GM19467 (cell line): ENCODE data around the gene CUTA.

Experiments used
- ATAC-seq: cut with Tn5 transposase; IDR thresholded peaks from one replicate; pipeline ENCODE4 v1.9.1; 2021; ENCODE audit warnings: mild to moderate bottlenecking, moderate library complexity; ENCODE audit not compliant: unreplicated experiment

The CUTA gene

GRCh38 chr6:33439956-33440648 is 22.2 kb upstream of the CUTA start:
- ATAC-seq, result no peak

DNA sequence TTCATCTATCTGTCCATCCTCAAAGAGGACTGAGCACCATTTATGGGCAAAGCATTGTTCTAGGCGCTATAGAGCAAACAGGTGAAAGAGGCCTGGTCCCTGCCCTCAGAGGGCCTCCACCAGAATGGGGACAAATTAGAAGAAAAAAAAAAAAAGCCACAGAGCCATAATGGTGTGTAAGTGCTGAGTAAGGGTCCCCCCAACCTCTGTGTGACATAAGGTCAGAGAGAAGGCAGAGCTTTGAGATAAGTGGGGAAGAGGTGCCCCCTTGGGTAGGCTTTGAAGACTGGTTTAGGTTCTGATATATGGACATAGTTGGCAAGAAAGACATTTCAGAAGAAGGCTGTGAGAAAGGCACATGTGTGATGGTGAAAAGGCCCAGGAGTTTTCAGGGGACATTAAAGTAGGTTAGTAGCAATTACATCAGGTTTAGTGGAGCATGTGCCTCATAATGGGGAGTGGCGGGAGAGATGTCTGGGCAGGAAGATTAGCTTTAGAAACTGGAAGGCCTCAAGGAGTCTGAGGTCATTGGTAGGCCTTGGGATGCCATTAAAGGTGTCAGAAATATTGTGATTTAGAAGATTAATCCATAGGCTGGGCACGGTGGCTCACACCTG is 21.2 kb upstream of the CUTA start:
- ATAC-seq, result no peak

DNA sequence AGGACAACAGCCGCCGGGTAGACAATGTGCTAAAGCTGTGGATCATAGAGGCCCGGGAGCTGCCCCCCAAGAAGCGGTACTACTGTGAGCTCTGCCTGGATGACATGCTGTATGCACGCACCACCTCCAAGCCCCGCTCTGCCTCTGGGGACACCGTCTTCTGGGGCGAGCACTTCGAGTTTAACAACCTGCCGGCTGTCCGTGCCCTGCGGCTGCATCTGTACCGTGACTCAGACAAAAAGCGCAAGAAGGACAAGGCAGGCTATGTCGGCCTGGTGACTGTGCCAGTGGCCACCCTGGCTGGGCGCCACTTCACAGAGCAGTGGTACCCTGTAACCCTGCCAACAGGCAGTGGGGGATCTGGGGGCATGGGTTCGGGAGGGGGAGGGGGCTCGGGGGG is 19.8 kb upstream of the CUTA start:
- no peak for ATAC-seq

DNA sequence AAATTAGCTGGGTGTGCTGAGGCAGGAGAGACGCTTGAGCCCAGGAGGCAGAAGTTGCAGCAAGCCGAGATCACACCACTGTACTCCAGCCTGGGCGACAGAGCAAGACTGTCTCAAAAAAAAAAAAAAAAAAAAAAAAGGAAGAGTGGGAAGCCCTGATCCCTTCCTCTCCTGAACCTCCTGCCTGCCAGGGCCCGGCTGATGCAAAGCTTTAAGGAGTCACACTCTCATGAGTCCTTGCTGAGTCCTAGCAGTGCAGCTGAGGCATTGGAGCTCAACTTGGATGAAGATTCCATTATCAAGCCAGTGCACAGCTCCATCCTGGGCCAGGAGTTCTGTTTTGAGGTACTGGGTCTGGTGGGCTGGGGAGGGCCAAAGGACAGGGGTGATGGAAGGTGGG is 17.1 kb upstream of the CUTA start:
- no peak for ATAC-seq

DNA sequence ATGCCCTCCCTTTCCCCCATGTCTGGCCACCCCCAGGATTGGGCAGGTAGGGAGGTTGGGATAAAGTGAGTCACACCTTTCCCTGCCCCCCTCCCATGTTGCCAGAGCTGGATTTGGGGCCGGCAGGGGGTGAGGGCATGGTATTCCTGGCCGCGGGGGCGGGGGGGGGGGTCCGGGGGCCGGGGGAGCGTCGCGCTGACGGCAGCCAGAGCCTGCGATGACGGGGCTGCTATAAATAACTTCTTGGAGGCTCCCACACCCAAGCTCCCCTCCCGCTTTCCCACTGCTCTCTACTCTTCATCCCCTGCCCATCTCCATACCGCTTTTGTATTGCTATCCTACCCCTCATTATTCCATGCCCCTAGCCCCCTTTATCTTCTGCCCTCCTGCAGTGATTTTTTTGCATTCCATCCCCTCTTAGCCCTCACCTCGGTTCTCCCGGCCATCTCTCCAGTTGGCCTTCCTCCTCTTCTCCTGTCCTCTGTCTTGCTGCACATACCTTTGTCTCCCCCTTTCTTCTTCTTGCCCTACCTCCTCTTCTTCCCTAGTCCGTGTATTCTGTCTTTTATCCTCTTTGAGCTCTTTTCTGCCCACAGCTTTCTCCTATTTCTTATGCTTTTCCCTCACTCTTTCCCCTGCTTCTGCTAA is 15.8 kb upstream of the CUTA start:
- no peak for ATAC-seq

DNA sequence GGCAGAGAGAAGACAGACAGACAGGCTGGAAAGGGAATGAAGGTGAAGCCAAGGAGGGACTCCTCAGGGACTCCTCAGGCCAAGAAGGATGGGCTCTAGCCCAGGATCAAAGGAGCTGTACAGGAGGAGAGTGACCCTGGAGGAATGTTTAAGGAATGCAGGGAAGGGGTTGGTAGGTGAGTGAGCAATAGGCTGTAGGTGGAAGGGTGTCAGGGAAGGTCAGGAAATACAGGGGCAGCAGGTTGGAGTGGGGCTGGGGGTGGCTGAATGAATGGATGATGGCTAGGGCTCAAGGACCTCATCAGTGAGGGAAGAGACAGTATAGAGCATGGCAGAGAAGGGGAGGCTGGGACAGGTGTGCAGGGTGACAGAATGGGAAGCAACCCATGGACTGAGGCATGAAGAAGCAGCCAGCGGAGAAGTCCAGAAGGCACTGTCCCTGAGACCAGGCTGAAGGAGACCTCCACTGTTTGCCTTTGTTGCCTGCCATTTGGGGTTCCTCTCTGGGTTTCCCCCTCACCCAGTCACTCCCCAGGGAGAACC is 15.2 kb upstream of the CUTA start:
- ATAC-seq, result no peak

DNA sequence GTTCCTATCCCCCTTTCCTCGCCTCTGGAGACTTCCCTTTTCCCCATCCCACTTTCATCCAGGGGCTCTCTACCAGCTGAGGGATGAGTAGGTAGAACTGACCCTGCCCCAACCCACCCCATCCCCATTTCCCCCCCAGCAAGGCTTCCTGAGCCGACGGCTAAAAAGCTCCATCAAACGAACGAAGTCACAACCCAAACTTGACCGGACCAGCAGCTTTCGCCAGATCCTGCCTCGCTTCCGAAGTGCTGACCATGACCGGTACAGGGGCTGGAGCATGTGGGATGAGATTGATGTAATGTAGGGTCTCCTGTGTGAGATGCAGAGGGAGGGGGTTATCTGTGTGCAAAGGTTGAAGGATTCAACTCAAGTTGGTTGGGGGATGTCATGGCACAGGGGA is 14.6 kb upstream of the CUTA start:
- ATAC-seq, result no peak

GRCh38 chr6:33431880-33432541 is 14.1 kb upstream of the CUTA start:
- no peak for ATAC-seq

GRCh38 chr6:33430991-33431879 is 13.3 kb upstream of the CUTA start:
- no peak for ATAC-seq

DNA sequence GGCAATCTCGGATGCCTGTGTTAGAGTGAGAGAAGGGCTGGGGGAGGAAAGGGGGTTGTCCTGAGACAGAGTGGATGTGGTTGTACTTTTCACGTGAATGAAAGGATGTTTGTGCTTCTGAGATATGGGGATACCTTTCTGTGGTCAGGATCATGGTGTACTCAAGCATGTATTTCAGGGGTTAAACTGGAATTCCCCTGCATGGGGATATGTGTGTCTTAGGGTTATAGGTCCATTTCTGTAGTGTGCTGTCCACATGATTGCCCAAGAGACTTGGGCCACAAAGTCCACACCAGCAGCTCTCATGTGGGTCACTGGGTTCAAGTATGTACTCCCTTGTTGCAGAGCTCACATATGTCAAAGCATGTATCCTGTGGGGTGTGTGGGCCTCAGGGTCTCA is 12.4 kb upstream of the CUTA start:
- ATAC-seq, result no peak

- no peak for ATAC-seq
Observed at GRCh38 chr6:33429750-33430052, 11.8 kb upstream of the CUTA start.

DNA sequence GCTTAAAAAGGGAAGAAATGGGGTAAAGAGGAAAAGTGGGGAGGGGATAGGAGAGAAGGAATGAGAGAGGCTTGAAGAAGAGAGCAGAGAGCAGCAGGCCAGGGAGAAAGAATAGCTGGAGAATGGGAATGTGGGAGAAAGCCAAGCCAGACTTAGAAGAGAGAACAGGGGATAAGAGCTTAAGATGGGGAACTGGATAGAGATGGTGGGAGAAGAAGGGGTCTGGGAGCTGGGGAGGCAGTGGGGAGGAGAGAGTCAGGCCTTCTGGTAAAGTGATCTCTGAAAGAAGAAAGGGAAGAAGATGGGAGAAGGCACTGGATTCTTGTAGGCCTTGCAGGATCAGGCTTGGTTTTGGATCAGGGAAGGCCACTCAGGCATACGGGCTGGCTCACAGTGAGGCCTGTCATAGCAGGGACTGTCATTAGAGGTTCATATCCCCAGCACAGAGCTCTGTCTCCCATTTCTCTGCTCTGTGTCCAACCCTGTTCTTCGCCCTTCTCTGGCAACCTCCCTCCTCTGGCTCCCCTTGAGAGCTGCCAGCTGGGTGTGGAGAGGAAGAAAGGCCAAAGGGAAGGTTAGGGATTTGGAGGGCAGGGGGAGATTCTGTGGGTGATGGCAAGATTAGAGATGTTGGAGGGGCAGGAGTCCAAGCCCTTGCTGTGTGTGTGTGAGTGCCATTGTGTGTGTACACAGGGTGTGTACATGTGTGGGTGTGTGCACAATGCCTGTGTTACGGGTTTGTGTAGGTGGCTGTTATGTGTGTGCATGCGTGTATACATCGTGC is 11.3 kb upstream of the CUTA start:
- ATAC-seq, result no peak

DNA sequence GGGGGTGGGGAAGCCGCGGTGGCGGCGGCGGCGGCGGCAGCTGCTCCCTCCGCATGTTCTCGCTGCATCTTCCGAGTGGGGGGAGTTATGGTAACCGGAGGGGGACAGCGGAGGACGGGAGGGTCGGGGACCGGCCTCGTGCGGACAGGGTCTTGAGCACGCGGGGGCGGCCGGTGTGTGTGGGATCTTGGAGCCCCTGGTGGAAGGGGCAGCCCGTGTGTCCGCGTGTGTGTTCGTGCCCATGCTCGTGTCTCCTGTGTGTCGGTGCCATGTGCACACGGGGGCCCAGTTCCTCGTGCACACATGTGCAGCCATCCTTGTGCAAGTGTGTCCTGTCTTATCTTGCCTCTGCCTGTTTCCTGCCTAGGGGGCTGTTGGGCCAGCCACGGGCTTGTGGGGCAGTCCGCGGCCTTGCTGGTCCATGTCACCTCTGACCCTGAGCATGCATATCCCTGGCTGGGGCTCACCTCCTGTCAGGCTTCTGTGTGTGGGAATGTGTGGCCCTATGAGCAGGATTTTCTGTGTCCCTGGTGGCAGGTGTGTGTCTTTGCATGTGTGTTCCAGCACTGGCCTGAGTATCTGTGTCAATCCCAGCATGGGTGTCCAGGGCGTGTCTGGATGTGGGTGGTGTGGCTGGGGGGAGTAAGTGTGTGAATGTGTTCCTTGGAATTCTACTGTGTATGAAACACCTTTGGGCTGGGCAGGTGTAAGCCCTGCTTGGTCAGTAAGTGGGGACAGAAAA is 10.5 kb upstream of the CUTA start:
- no peak for ATAC-seq

DNA sequence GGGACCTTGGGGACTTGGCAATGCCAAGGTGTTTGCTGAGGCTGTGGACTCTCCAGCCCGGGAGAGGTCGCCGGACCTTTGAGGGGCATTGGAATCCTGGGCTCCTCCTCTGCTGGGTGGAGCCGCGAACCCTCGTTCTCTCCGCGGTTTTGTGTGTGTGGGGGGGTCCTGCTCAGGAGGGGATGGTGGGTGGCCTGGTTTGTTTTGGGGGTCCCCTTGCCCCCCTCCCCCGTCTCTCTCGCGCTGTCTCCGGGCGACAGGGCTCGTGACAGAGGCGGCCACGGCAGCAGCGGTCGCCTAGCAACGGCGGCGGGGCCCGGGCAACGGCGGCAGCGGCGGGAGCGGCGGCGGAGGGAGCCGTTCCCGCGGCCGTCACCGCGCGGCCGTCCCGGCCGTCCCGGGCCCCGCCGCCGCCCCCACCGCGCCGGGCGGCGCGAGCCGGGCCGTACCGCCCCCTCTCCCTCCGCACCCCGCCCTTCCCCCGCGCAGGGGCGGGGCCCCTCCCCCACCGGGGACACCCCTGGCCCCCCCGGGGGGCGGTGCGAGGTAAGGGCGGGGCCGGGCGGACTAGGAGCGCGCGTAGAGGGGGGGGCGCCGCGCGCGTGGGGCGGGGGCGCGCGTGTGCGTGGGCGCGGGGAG is 9.8 kb upstream of the CUTA start:
- ATAC-seq, result no peak

GRCh38 chr6:33426590-33427511 is 8.9 kb upstream of the CUTA start:
- ATAC-seq, result no peak

DNA sequence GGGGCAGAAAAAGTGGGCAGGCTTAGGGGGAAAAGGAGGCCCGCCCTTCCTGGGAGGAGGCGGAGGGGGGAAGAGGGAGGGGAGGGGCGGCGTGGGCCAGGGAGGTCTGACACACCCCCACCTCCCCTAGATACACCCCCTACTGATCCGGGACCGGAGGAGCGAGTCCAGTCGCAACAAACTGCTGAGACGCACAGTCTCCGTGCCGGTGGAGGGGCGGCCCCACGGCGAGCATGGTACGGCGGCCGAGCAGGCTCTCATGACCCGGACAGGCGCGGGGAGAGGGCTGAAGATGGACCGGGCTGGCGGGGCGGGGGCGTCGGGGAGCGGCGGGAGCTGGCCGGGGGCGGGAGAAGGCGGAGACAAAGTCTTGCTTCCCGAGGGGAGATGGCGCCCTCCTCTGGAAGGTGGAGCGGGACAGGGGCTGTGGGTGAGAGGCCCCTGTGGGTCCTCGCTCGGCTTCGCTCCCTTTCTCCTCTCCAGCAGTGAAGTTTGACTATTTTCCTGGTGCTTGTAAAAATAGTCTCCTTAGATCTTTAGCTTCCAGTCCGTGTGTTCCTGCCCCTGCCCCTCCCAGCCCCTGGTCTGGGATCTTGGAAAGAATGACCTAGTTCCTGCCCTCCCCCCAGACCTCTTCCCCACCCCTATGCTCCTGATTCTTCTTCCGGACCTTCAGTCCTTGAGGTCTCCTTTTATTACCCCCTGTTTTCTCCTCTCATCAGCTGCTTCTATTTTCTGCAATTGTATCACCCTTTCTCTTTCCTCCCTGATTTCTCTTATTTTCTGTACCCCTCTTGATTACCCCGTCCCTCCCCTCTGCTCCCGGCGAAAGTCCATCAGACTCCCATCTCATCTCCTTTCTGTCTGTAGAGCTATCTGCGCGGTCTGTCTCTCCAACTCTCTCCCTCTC is 8.0 kb upstream of the CUTA start:
- ATAC-seq, result no peak
